Liver (tissue), 9 donors: ENCODE measurements around the gene MYL3. TPM values are rescaled to one million over a fixed set of nuclear protein-coding genes. Genes with fewer than 3 reads are reported as not detected.

ENCODE experiments used
- DNase-seq: peaks from one replicate; pipeline ENCODE4 v3.0.0-alpha.2; 2017; ENCODE audit warnings: low spot score
- H3K27ac ChIP-seq, 2 donors: one replicate each; pipeline ENCODE4 v1.7.0; 2013; ENCODE audit warnings: inconsistent platforms in 2 of 2, low read length in 2 of 2, control low read depth in 1 of 2, low read depth in 1 of 2, mild to moderate bottlenecking in 1 of 2
- H3K27me3 ChIP-seq, 4 donors: one replicate each; pipeline versions ENCODE4 v1.6.1 to v1.7.0; 2013; ENCODE audit warnings: low read length in 3 of 4, inconsistent platforms in 1 of 4, mild to moderate bottlenecking in 1 of 4, moderate library complexity in 1 of 4; ENCODE audit not compliant: control insufficient read depth in 4 of 4, insufficient read depth in 4 of 4
- H3K36me3 ChIP-seq, 4 donors: one replicate each; pipeline versions ENCODE4 v1.6.1 to v1.7.0; 2013; ENCODE audit warnings: low read length in 3 of 4, mild to moderate bottlenecking in 3 of 4, low read depth in 1 of 4, moderate library complexity in 1 of 4; ENCODE audit not compliant: control insufficient read depth in 4 of 4, insufficient read depth in 3 of 4
- H3K4me1 ChIP-seq, 4 donors: one replicate each; pipeline versions ENCODE4 v1.6.1 to v1.7.0; 2013; ENCODE audit warnings: low read length in 3 of 4, mild to moderate bottlenecking in 3 of 4, moderate library complexity in 1 of 4; ENCODE audit not compliant: control insufficient read depth in 4 of 4, insufficient read depth in 4 of 4
- H3K4me3 ChIP-seq, 3 donors: one replicate each; pipeline versions ENCODE4 v1.6.1 to v1.7.0; 2013; ENCODE audit warnings: low read length in 3 of 3, control low read depth in 1 of 3, low read depth in 1 of 3, mild to moderate bottlenecking in 1 of 3
- H3K9ac ChIP-seq, 2 donors: one replicate each; pipeline ENCODE4 v1.7.0; 2013; ENCODE audit warnings: low read length in 2 of 2, mild to moderate bottlenecking in 2 of 2, moderate library complexity in 2 of 2, control low read depth in 1 of 2, low read depth in 1 of 2
- H3K9me3 ChIP-seq, 4 donors: one replicate each; pipeline versions ENCODE4 v1.6.1 to v1.7.0; 2013; ENCODE audit warnings: low read length in 3 of 4; ENCODE audit not compliant: control insufficient read depth in 4 of 4
- EGR1 ChIP-seq, 2 donors: IDR thresholded peaks; 2 replicates each; pipeline ENCODE4 v1.6.1; 2016 to 2018; ENCODE audit warnings: antibody characterized with exemption in 2 of 2, low read depth in 2 of 2
- FOXA1 ChIP-seq: IDR thresholded peaks from 2 replicates; pipeline ENCODE4 v1.6.1; 2016; ENCODE audit warnings: antibody characterized with exemption
- FOXA2 ChIP-seq: IDR thresholded peaks from 2 replicates; pipeline ENCODE4 v1.6.1; 2016; ENCODE audit warnings: antibody characterized with exemption
- GABPA ChIP-seq, 2 donors: IDR thresholded peaks in 1 of 2; conservative IDR thresholded peaks in 1 of 2; 2 replicates each; pipeline ENCODE4 v1.6.1; 2016; ENCODE audit warnings: antibody characterized with exemption in 2 of 2, mild to moderate bottlenecking in 1 of 2, moderate library complexity in 1 of 2
- HNF4A ChIP-seq, 2 donors: conservative IDR thresholded peaks; 2 replicates each; pipeline ENCODE4 v1.6.1; 2016; ENCODE audit warnings: antibody characterized with exemption in 2 of 2, mild to moderate bottlenecking in 2 of 2
- HNF4G ChIP-seq: IDR thresholded peaks from 2 replicates; pipeline ENCODE4 v1.6.1; 2016; ENCODE audit warnings: antibody characterized with exemption
- JUND ChIP-seq, 2 donors: IDR thresholded peaks; 2 replicates each; pipeline ENCODE4 v1.6.1; 2016; ENCODE audit warnings: antibody characterized with exemption in 2 of 2
- NR2F2 ChIP-seq: IDR thresholded peaks from 2 replicates; pipeline ENCODE4 v1.6.1; 2016; ENCODE audit warnings: antibody characterized with exemption
- RXRA ChIP-seq, 2 donors: IDR thresholded peaks; 2 replicates each; pipeline ENCODE4 v1.6.1; 2017 to 2018; ENCODE audit warnings: antibody characterized with exemption in 2 of 2, mild to moderate bottlenecking in 1 of 2
- SP1 ChIP-seq: IDR thresholded peaks from 2 replicates; pipeline ENCODE4 v1.6.1; 2018; ENCODE audit warnings: antibody characterized with exemption, mild to moderate bottlenecking
- TAF1 ChIP-seq: conservative IDR thresholded peaks from 2 replicates; pipeline ENCODE4 v1.6.1; 2016; ENCODE audit warnings: antibody characterized with exemption, mild to moderate bottlenecking
- YY1 ChIP-seq: IDR thresholded peaks from 2 replicates; pipeline ENCODE4 v1.6.1; 2016; ENCODE audit warnings: antibody characterized with exemption, mild to moderate bottlenecking
- WGBS: extraction: QIAGEN DNeasy Blood & Tissue Kit; methylation state at CpG from one replicate; pipeline ENCODE4 v1.1.7; 2013; 5-methylcytosine and 5-hydroxymethylcytosine counted together
- polyA plus RNA-seq, 2 donors: library from polyadenylated mRNA; stranded (reverse) in 1 of 2; unstranded in 1 of 2; fragments of 200-250 nt in 1 of 2; fragments of >200 nt in 1 of 2; fragmentation: Nextera tagmentation in 1 of 2; extraction: Ambion mirVana in 1 of 2; gene quantifications; one replicate each; pipeline versions ENCODE4 v1.2.1 to v1.2.3, GENCODE V29; 2013 to 2015
- total RNA-seq, 2 donors: library from RNA; depleted of rRNA; stranded (reverse); fragments of >200 nt; gene quantifications; one replicate each; pipeline ENCODE4 v1.2.3, GENCODE V29; 2014
- TF ChIP-seq, protein P1 (sequence below): fragments of 150-350 bp; IDR thresholded peaks from 2 replicates; pipeline ENCODE4 v1.5.1; 2017; ENCODE audit warnings: improper control_type of control experiment, low read depth, low read length; ENCODE audit not compliant: missing input control
- TF ChIP-seq, protein P2 (sequence below): IDR thresholded peaks from 2 replicates; pipeline ENCODE4 v1.6.1; 2016; ENCODE audit warnings: antibody characterized with exemption
- TF ChIP-seq, protein P3 (sequence below): IDR thresholded peaks from 2 replicates; pipeline ENCODE4 v1.6.1; 2016; ENCODE audit warnings: antibody characterized with exemption, mild to moderate bottlenecking
- TF ChIP-seq, protein P4 (sequence below): IDR thresholded peaks from 2 replicates; pipeline ENCODE4 v1.6.1; 2016; ENCODE audit warnings: antibody characterized with exemption
- TF ChIP-seq, protein P5 (sequence below): IDR thresholded peaks from 2 replicates; pipeline ENCODE4 v1.6.1; 2016; ENCODE audit warnings: antibody characterized with exemption
- donor health status: healthy.
- donor health status: healthy.
- donor health status: healthy.
- donor health status: healthy.
- donor health status: healthy.

The MYL3 gene
- total and polyA plus RNA-seq, 4 donors, result 0.51 to 1.3 (median 0.81) TPM

DNA sequence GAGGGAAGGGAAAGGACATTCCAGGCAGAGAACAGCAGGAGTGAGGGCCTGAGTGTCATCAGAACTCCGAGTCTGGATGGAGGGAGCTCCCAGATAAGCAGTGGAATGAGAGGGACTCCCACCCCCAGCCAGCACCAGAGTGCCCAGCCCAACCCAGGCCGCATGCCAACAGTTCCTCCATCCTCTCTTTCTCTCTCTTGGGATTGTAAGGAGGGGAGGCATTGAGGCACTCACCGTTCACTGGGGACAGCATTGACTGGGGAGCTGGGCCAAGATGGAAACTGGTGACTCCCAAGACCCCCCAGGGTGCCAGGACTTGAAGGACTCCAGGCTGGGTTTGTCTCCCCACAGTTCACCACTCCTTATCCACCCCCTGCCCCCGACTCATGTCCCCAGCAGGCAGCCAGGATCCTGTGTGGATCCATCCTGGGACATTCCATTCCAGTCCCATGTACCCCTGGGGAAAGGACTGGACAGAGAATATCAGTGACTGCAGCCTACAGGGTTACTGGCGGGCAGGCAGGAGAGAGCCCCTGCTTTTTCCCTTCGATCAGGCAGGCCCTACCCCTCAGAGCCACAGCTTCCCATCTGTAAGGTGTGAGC is 30.0 kb upstream of the MYL3 start:
- Histone ChIP-seq H3K27me3 (no peaks in the 10 kb centered on the region), H3K27ac (no peak overlapping the region)
- no peak for DNase-seq

DNA sequence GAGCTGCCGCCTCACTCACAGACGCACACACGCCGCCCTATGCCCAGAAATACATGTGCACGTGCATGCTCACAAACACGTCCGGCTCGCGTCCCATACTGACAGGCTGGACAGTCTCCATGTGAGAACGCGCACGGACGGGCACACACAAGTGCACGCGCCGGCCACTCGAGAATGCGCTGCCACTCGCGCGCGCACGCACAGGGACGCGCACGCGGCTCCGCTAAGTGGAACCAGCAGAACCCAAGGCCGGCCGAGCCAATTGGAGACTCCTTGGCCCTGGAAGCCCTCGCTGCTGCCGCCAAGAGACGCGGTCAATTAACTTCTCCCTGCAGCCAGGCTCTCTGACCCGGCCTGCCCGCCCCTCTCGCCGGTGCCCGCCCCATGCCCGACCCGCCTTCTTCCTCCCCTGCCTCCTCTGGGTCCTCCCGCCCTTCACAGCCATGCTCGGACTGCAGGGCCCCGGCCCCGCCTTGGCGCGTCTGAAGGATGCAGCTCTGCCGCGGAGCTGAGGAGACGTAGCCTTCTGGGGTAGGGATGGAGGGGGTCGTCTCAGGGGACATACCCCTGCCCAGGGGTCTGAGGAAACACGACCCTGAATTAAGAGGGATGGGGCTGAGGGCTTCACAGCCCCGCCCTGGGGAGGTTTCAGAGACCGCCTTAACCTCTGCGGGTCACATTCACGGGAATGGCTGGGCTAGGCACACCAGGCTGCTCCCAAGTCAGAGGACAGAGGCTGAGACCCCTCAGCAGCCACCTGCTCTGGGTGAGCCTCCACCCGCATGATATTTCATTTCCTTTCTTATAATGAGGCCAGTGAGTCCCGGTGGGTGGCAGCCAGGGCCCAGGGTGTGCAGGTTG is 29.3 kb upstream of the MYL3 start:
- H3K36me3 ChIP-seq, result no peaks in the 10 kb centered on the region
- WGBS, result 8% methylated on average over 58 of the region's 58 CpGs
- peaks cover 2 to 19% (median 5%) of the 10 kb centered on the region in 4 donors for H3K4me1 ChIP-seq
- no peaks in the 10 kb centered on the region for H3K27me3 ChIP-seq
- peak overlapping the region in 1 of 2 donors; percentile 6 for H3K27ac ChIP-seq
- no peak for DNase-seq
- TF ChIP-seq FOXA2 (no peak), RXRA (IDR thresholded peaks at IDR 0.05) (peak in 1 of 2 donors; percentile 21)
- H3K9ac ChIP-seq, result no peak overlapping the region
- H3K4me3 ChIP-seq, result peak overlapping the region in 2 of 3 donors; percentile 42 to 57
- H3K9me3 ChIP-seq, result no peaks in the 10 kb centered on the region

More for the DNA sequence above, 30.0 kb upstream of the MYL3 start:
- H3K4me3 ChIP-seq, result no peak overlapping the region
- peaks cover 2 to 19% (median 5%) of the 10 kb centered on the region in 4 donors for H3K4me1 ChIP-seq
- TF ChIP-seq SP1 (peak; percentile 25), RXRA (IDR thresholded peaks at IDR 0.05) (no peak), EGR1 (IDR thresholded peaks at IDR 0.05; ENCODE audit: low read depth in 2 of 2) (no peak), NR2F2 (peak; percentile 31)
- no peaks in the 10 kb centered on the region for H3K36me3 ChIP-seq
- no peaks in the 10 kb centered on the region for H3K9me3 ChIP-seq
- 78% methylated on average over 6 of the region's 6 CpGs for WGBS
- no peak overlapping the region for H3K9ac ChIP-seq

DNA sequence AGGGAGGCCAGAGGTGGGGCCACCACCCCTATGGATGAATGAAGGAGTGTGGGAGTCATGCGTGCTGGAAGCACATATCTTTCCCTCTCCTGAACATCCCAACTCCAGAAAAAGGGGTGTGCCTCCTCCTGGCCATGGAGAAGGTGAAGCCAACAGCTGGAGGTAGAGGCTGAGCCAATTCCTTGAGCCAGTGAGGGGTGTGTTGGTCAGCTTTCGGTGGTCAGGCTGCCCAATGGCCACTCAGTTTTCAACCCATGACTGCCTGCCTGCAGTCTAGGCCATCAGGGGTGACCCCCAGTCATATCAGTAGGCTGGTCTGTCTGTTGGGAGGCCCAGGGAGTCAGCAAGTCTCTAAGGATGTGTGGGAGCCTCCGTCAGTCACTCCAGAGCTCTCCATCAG is 27.9 kb upstream of the MYL3 start:
- no peak overlapping the region for H3K4me3 ChIP-seq
- H3K4me1 ChIP-seq, result peaks cover 2 to 19% (median 5%) of the 10 kb centered on the region in 4 donors
- H3K36me3 ChIP-seq, result no peaks in the 10 kb centered on the region
- H3K27ac ChIP-seq, result peak overlapping the region in 1 of 2 donors; percentile 27
- H3K9me3 ChIP-seq, result no peaks in the 10 kb centered on the region
- 92% methylated on average over 3 of the region's 3 CpGs for WGBS
- H3K9ac ChIP-seq, result no peak overlapping the region
- no peak for TF ChIP-seq HNF4A (conservative IDR thresholded peaks at IDR 0.05)
- TF ChIP-seq JUND (IDR thresholded peaks at IDR 0.05), result no peak
- TF ChIP-seq TAF1, result no peak
- TF ChIP-seq HNF4G, result no peak
- TF ChIP-seq SP1, result no peak
- TF ChIP-seq, protein P1, sequence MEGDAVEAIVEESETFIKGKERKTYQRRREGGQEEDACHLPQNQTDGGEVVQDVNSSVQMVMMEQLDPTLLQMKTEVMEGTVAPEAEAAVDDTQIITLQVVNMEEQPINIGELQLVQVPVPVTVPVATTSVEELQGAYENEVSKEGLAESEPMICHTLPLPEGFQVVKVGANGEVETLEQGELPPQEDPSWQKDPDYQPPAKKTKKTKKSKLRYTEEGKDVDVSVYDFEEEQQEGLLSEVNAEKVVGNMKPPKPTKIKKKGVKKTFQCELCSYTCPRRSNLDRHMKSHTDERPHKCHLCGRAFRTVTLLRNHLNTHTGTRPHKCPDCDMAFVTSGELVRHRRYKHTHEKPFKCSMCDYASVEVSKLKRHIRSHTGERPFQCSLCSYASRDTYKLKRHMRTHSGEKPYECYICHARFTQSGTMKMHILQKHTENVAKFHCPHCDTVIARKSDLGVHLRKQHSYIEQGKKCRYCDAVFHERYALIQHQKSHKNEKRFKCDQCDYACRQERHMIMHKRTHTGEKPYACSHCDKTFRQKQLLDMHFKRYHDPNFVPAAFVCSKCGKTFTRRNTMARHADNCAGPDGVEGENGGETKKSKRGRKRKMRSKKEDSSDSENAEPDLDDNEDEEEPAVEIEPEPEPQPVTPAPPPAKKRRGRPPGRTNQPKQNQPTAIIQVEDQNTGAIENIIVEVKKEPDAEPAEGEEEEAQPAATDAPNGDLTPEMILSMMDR, result no peak
- no peak for TF ChIP-seq EGR1 (IDR thresholded peaks at IDR 0.05; ENCODE audit: low read depth in 2 of 2)
- no peak for TF ChIP-seq FOXA2
- TF ChIP-seq, protein P2, sequence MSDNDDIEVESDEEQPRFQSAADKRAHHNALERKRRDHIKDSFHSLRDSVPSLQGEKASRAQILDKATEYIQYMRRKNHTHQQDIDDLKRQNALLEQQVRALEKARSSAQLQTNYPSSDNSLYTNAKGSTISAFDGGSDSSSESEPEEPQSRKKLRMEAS, result no peak
- TF ChIP-seq FOXA1, result no peak
- TF ChIP-seq YY1, result no peak
- TF ChIP-seq, protein P3, sequence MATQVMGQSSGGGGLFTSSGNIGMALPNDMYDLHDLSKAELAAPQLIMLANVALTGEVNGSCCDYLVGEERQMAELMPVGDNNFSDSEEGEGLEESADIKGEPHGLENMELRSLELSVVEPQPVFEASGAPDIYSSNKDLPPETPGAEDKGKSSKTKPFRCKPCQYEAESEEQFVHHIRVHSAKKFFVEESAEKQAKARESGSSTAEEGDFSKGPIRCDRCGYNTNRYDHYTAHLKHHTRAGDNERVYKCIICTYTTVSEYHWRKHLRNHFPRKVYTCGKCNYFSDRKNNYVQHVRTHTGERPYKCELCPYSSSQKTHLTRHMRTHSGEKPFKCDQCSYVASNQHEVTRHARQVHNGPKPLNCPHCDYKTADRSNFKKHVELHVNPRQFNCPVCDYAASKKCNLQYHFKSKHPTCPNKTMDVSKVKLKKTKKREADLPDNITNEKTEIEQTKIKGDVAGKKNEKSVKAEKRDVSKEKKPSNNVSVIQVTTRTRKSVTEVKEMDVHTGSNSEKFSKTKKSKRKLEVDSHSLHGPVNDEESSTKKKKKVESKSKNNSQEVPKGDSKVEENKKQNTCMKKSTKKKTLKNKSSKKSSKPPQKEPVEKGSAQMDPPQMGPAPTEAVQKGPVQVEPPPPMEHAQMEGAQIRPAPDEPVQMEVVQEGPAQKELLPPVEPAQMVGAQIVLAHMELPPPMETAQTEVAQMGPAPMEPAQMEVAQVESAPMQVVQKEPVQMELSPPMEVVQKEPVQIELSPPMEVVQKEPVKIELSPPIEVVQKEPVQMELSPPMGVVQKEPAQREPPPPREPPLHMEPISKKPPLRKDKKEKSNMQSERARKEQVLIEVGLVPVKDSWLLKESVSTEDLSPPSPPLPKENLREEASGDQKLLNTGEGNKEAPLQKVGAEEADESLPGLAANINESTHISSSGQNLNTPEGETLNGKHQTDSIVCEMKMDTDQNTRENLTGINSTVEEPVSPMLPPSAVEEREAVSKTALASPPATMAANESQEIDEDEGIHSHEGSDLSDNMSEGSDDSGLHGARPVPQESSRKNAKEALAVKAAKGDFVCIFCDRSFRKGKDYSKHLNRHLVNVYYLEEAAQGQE, result no peak
- TF ChIP-seq, protein P4, sequence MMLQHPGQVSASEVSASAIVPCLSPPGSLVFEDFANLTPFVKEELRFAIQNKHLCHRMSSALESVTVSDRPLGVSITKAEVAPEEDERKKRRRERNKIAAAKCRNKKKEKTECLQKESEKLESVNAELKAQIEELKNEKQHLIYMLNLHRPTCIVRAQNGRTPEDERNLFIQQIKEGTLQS, result no peak
- TF ChIP-seq, protein P5, sequence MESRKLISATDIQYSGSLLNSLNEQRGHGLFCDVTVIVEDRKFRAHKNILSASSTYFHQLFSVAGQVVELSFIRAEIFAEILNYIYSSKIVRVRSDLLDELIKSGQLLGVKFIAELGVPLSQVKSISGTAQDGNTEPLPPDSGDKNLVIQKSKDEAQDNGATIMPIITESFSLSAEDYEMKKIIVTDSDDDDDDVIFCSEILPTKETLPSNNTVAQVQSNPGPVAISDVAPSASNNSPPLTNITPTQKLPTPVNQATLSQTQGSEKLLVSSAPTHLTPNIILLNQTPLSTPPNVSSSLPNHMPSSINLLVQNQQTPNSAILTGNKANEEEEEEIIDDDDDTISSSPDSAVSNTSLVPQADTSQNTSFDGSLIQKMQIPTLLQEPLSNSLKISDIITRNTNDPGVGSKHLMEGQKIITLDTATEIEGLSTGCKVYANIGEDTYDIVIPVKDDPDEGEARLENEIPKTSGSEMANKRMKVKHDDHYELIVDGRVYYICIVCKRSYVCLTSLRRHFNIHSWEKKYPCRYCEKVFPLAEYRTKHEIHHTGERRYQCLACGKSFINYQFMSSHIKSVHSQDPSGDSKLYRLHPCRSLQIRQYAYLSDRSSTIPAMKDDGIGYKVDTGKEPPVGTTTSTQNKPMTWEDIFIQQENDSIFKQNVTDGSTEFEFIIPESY, result no peak
- TF ChIP-seq GABPA (IDR thresholded peaks at IDR 0.05 in 1 of 2, conservative IDR thresholded peaks at IDR 0.05 in 1 of 2), result no peak
- no peak for DNase-seq
- H3K27me3 ChIP-seq, result no peaks in the 10 kb centered on the region
